MM.1S (cell line): ENCODE measurements around the gene PCGF6.

ENCODE experiments used
- EZH2 ChIP-seq: fragments of 300-600 bp; sonication (generic); optimal IDR thresholded peaks from 2 replicates; pipeline ENCODE3; 2017; ENCODE audit warnings: low read depth, mild to moderate bottlenecking, antibody characterized with exemption, low read length, mixed read lengths
- EZH2phosphoT487 ChIP-seq: fragments of 300-600 bp; sonication (generic); IDR thresholded peaks from 2 replicates; pipeline ENCODE4 v1.6.1; 2018; ENCODE audit warnings: antibody characterized with exemption, low read length
- TF ChIP-seq, protein P1 (sequence below): fragments of 300-600 bp; sonication (generic); IDR thresholded peaks from 2 replicates; pipeline ENCODE4 v1.5.1; 2016; ENCODE audit warnings: antibody characterized with exemption, low read length, mixed read lengths

DNA sequence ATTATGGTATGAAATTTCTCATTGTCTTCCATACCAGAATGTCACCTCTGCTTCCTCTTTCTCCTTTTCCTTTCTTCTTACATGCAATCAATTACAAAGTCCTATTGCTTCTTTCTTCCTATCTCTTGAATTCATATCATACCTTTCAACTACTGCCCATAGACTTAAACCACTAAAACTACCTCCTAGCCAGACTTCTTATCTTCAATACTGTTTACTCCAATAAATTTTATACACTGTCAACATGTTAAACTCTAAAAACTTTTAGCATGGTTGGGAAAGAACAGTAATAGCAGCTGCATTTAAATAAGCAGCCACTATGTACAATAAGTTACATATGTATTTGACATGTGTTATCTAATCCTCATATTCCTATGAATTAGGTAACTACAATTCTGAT is 34.9 kb downstream of the PCGF6 start:
- TF ChIP-seq, protein P1, sequence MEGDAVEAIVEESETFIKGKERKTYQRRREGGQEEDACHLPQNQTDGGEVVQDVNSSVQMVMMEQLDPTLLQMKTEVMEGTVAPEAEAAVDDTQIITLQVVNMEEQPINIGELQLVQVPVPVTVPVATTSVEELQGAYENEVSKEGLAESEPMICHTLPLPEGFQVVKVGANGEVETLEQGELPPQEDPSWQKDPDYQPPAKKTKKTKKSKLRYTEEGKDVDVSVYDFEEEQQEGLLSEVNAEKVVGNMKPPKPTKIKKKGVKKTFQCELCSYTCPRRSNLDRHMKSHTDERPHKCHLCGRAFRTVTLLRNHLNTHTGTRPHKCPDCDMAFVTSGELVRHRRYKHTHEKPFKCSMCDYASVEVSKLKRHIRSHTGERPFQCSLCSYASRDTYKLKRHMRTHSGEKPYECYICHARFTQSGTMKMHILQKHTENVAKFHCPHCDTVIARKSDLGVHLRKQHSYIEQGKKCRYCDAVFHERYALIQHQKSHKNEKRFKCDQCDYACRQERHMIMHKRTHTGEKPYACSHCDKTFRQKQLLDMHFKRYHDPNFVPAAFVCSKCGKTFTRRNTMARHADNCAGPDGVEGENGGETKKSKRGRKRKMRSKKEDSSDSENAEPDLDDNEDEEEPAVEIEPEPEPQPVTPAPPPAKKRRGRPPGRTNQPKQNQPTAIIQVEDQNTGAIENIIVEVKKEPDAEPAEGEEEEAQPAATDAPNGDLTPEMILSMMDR = no peak
- TF ChIP-seq EZH2 = no peak
- no peak for TF ChIP-seq EZH2phosphoT487
